Lung (tissue), 12 donors: ENCODE data around the gene TBC1D23. TPM values are rescaled to one million over a fixed set of nuclear protein-coding genes. Genes with fewer than 3 reads are reported as not detected.

Experiments
- ATAC-seq: fragments of 200-7000 bp; cut with Tn5 transposase; one replicate; pipeline ENCODE4 v1.9.1; 2020; ENCODE audit warnings: moderate number of reproducible peaks; ENCODE audit not compliant: insufficient read depth, low FRiP score
- DNase-seq, 3 donors: peaks; one replicate each; pipeline ENCODE4 v3.0.0-alpha.2; 2013 to 2017
- H3K27ac ChIP-seq, 2 donors: one replicate each; pipeline ENCODE4 v1.5.1; 2013; ENCODE audit warnings: mild to moderate bottlenecking in 2 of 2, moderate library complexity in 2 of 2, control low read depth in 1 of 2, inconsistent platforms in 1 of 2, low read depth in 1 of 2, low read length in 1 of 2
- H3K27me3 ChIP-seq, 3 donors: one replicate each; pipeline ENCODE4 v1.5.1; 2013; ENCODE audit warnings: low read length in 2 of 3; ENCODE audit not compliant: control insufficient read depth in 3 of 3, insufficient read depth in 3 of 3
- H3K36me3 ChIP-seq, 4 donors: one replicate each; pipeline ENCODE4 v1.5.1; 2013; ENCODE audit warnings: low read length in 4 of 4, mild to moderate bottlenecking in 1 of 4, moderate library complexity in 1 of 4; ENCODE audit not compliant: control insufficient read depth in 4 of 4, insufficient read depth in 4 of 4
- H3K4me1 ChIP-seq, 5 donors: one replicate each; pipeline ENCODE4 v1.5.1; 2013; ENCODE audit warnings: low read length in 5 of 5, mild to moderate bottlenecking in 2 of 5, moderate library complexity in 1 of 5; ENCODE audit not compliant: control insufficient read depth in 5 of 5, insufficient read depth in 5 of 5
- H3K4me3 ChIP-seq: one replicate; pipeline ENCODE4 v1.5.1; 2013; ENCODE audit warnings: mild to moderate bottlenecking, control low read depth, moderate library complexity
- H3K9ac ChIP-seq, 2 donors: one replicate each; pipeline ENCODE4 v1.5.1; 2013; ENCODE audit warnings: low read length in 2 of 2, control low read depth in 1 of 2; ENCODE audit not compliant: insufficient read depth in 1 of 2
- H3K9me3 ChIP-seq, 4 donors: one replicate each; pipeline ENCODE4 v1.5.1; 2013; ENCODE audit warnings: low read length in 3 of 4, mild to moderate bottlenecking in 1 of 4, moderate library complexity in 1 of 4; ENCODE audit not compliant: control insufficient read depth in 4 of 4, insufficient read depth in 3 of 4
- WGBS, 2 donors: extraction: QIAGEN DNeasy Blood & Tissue Kit; methylation state at CpG; one replicate each; pipeline ENCODE4 v1.1.7; 2013; 5-methylcytosine and 5-hydroxymethylcytosine counted together
- polyA plus RNA-seq, 2 donors: library from polyadenylated mRNA; stranded (reverse); fragments of 200-250 nt; gene quantifications; one replicate each; pipeline ENCODE4 v1.2.1, GENCODE V29; 2013
- total RNA-seq, 2 donors: library from RNA; depleted of rRNA in 1 of 2; stranded (reverse); fragments of >200 nt in 1 of 2; gene quantifications; one replicate each; pipeline ENCODE4 v1.2.1, GENCODE V29; 2014 to 2021
- TF ChIP-seq, protein P1 (sequence below): IDR thresholded peaks from 2 replicates; pipeline ENCODE4 v1.5.1; 2012; ENCODE audit warnings: mild to moderate bottlenecking; ENCODE audit errors: control extremely low read depth, extremely low read depth
- donor health status: control.
- donor health status: control.
- donor health status: Bipolar disorder and iron deficiency.
- donor health status: healthy.
- donor health status: DM: yes; HTN: yes; CAD: no.

TBC1D23 gene
- total and polyA plus RNA-seq, 4 donors, result 15.7 to 60.6 (median 26.9) TPM

DNA sequence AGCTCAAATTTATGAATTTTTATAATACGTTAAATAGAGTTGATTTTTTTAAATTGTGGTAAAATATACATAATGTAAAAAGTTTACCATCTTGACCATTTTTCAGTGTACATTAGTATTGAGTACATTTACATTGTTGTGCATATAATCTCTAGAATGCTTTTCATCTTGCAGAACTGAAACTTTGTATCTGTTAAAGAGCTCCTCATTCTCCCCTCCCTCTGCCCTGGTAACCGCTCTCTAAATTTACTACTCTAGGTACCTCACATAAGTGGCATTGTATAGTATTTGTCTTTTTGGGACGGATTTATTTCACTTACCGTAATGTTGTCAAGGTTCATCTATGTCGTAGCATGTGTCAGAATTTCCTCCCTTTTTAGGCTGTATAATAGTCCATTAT lies 13.6 kb downstream of the TBC1D23 start:
- no peaks in the 10 kb centered on the region for H3K9me3 ChIP-seq
- no peaks in the 10 kb centered on the region for H3K27me3 ChIP-seq

DNA sequence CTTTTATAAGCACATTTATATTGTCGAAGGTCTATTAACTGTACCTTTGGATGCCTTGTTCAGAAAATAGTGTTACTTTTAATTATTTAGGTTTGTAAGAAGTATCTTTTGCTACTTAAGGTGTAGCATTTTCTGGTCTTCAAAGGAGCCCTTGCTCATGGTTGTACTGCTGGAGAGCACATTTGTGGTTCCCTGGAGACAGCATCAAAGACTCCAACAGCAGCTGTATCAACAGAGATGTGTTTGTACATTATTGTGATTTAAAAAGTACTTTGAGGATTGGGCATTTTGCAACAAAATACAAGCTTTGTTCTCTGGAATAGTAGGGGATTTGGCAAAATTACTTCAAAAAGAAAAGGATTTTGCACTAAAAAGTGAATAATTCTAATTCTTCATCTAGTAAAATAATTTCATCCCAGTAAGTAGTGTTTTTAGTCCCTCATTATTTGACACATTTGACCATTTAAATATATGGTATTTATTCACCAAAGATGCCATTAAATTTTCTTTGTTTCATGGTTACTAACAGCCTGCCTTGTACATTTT lies 16.5 kb downstream of the TBC1D23 start:
- Histone ChIP-seq H3K27ac (no peak overlapping the region), H3K9me3 (no peaks in the 10 kb centered on the region), H3K9ac (no peak overlapping the region), H3K4me1 (peaks cover 0 to 2% (median 0%) of the 10 kb centered on the region in 5 donors), H3K27me3 (no peaks in the 10 kb centered on the region), H3K36me3 (peaks cover 0 to 3% (median 1%) of the 10 kb centered on the region in 4 donors), H3K4me3 (no peak overlapping the region)
- TF ChIP-seq, protein P1, sequence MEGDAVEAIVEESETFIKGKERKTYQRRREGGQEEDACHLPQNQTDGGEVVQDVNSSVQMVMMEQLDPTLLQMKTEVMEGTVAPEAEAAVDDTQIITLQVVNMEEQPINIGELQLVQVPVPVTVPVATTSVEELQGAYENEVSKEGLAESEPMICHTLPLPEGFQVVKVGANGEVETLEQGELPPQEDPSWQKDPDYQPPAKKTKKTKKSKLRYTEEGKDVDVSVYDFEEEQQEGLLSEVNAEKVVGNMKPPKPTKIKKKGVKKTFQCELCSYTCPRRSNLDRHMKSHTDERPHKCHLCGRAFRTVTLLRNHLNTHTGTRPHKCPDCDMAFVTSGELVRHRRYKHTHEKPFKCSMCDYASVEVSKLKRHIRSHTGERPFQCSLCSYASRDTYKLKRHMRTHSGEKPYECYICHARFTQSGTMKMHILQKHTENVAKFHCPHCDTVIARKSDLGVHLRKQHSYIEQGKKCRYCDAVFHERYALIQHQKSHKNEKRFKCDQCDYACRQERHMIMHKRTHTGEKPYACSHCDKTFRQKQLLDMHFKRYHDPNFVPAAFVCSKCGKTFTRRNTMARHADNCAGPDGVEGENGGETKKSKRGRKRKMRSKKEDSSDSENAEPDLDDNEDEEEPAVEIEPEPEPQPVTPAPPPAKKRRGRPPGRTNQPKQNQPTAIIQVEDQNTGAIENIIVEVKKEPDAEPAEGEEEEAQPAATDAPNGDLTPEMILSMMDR, result no peak
- ATAC-seq (no peak), DNase-seq (no peak)
- 81 to 88% methylated on average over 1 of the region's 1 CpG for WGBS, 2 donors

More for the DNA sequence above, 13.6 kb downstream of the TBC1D23 start:
- no peak overlapping the region for H3K9ac ChIP-seq
- whole genome bisulfite sequencing, 2 donors, result 96% methylated on average over 5 of the region's 5 CpGs
- ATAC-seq, result no peak
- H3K4me1 ChIP-seq, result peaks cover 0 to 9% (median 0%) of the 10 kb centered on the region in 5 donors
- DNase-seq, result no peak
- TF ChIP-seq, protein P1, result no peak
- no peak overlapping the region for H3K27ac ChIP-seq
- peaks cover 0 to 1% (median 0%) of the 10 kb centered on the region in 4 donors for H3K36me3 ChIP-seq
- H3K4me3 ChIP-seq, result no peak overlapping the region

DNA sequence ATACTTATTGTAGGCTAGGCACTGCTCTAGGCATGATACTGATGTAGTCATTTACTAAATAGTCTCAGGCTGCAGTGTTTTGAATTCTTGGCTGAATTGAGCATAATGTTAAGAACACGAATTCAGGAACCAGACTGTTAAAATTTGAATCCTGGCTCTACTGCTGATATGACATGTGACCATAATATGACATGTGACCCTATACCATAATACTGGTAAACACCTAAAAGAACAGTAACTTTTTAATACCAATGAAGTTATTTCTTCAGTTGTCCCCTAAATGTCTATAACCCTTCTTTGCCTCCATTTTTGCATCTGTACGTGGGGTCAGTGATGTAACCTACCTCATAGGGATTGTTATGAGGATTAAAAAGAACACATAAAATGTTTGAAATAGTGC lies 18.1 kb downstream of the TBC1D23 start:
- TF ChIP-seq, protein P1, result no peak
- Histone ChIP-seq H3K36me3 (peaks cover 1 to 7% (median 5%) of the 10 kb centered on the region in 4 donors), H3K4me1 (peaks cover 0 to 2% (median 0%) of the 10 kb centered on the region in 5 donors), H3K9ac (no peak overlapping the region), H3K27me3 (no peaks in the 10 kb centered on the region), H3K4me3 (no peak overlapping the region), H3K9me3 (no peaks in the 10 kb centered on the region), H3K27ac (no peak overlapping the region)
- 79 to 92% methylated on average over 2 of the region's 2 CpGs for WGBS, 2 donors
- DNase-seq (no peak), ATAC-seq (no peak)
